Mononuclear cell (primary cell): Measurements from ENCODE around the gene RAP1GAP. TPM values are rescaled to one million over a fixed set of nuclear protein-coding genes. Genes with fewer than 3 reads are reported as not detected.

Experiments used
- H3K27me3 ChIP-seq: 2 replicates; pipeline ENCODE4 v1.6.0; 2011; ENCODE audit warnings: low read length, control low read depth; ENCODE audit not compliant: insufficient read depth
- H3K4me1 ChIP-seq: 2 replicates; pipeline ENCODE4 v1.5.1; 2011; ENCODE audit warnings: mild to moderate bottlenecking, low read length, control low read depth; ENCODE audit not compliant: insufficient read depth
- H3K4me3 ChIP-seq: 2 replicates; pipeline ENCODE4 v1.5.1; 2011; ENCODE audit warnings: mild to moderate bottlenecking, low read length, moderate library complexity
- H3K9me3 ChIP-seq: 2 replicates; pipeline ENCODE4 v1.5.1; 2011; ENCODE audit warnings: low read depth, mild to moderate bottlenecking, control low read depth, low read length
- total RNA-seq: library from RNA; depleted of rRNA; stranded (reverse); fragments of >200 nt; gene quantifications from one replicate; pipeline ENCODE4 v1.2.3, GENCODE V29; 2012

The RAP1GAP gene
- 0.10 TPM for total RNA-seq

- Histone ChIP-seq H3K4me1 (peaks cover 27% of the 10 kb centered on the region), H3K4me3 (peak within 1 kb of the TSS; percentile 8), H3K27me3 (peaks cover 33% of the 10 kb centered on the region), H3K9me3 (no peaks in the 10 kb centered on the region)
Observed at GRCh38 chr1:21669258-21670058, at the start of gene RAP1GAP. TSS of gene RAP1GAP (minus strand) at chr1:21669357. CDS start at chr1:21620032, 49,325 bp downstream.

- peaks cover 3% of the 10 kb centered on the region for H3K4me1 ChIP-seq
- no peaks in the 10 kb centered on the region for H3K9me3 ChIP-seq
- H3K4me3 ChIP-seq: no peak overlapping the region
Observed at GRCh38 chr1:21716169-21716568, 47.0 kb upstream of the RAP1GAP start.

GRCh38 chr1:21707891-21708290, 38.7 kb upstream of the RAP1GAP start:
- peaks cover 6% of the 10 kb centered on the region for H3K4me1 ChIP-seq
- H3K4me3 ChIP-seq: no peak overlapping the region
- H3K27me3 ChIP-seq: no peaks in the 10 kb centered on the region
- H3K9me3 ChIP-seq: no peaks in the 10 kb centered on the region

More at GRCh38 chr1:21716169-21716568, 47.0 kb upstream of the RAP1GAP start:
- no peaks in the 10 kb centered on the region for H3K27me3 ChIP-seq

GRCh38 chr1:21707086-21707840, 38.1 kb upstream of the RAP1GAP start:
- Histone ChIP-seq H3K9me3 (no peaks in the 10 kb centered on the region), H3K27me3 (no peaks in the 10 kb centered on the region), H3K4me1 (peaks cover 6% of the 10 kb centered on the region), H3K4me3 (no peak overlapping the region)

GRCh38 chr1:21706151-21706835, 37.1 kb upstream of the RAP1GAP start:
- H3K27me3 ChIP-seq: no peaks in the 10 kb centered on the region
- H3K9me3 ChIP-seq: no peaks in the 10 kb centered on the region
- peaks cover 6% of the 10 kb centered on the region for H3K4me1 ChIP-seq
- H3K4me3 ChIP-seq: no peak overlapping the region

- H3K9me3 ChIP-seq: no peaks in the 10 kb centered on the region
Observed at GRCh38 chr1:21705303-21705980, 36.3 kb upstream of the RAP1GAP start.

GRCh38 chr1:21704145-21704544, 35.0 kb upstream of the RAP1GAP start:
- Histone ChIP-seq H3K9me3 (no peaks in the 10 kb centered on the region), H3K4me1 (peaks cover 6% of the 10 kb centered on the region), H3K27me3 (no peaks in the 10 kb centered on the region), H3K4me3 (no peak overlapping the region)

More at GRCh38 chr1:21705303-21705980, 36.3 kb upstream of the RAP1GAP start:
- Histone ChIP-seq H3K27me3 (no peaks in the 10 kb centered on the region), H3K4me3 (no peak overlapping the region), H3K4me1 (peaks cover 6% of the 10 kb centered on the region)

GRCh38 chr1:21703318-21703963, 34.3 kb upstream of the RAP1GAP start:
- H3K9me3 ChIP-seq: no peaks in the 10 kb centered on the region
- no peaks in the 10 kb centered on the region for H3K27me3 ChIP-seq
- peaks cover 6% of the 10 kb centered on the region for H3K4me1 ChIP-seq
- H3K4me3 ChIP-seq: no peak overlapping the region

- no peak overlapping the region for H3K4me3 ChIP-seq
- no peaks in the 10 kb centered on the region for H3K27me3 ChIP-seq
- no peaks in the 10 kb centered on the region for H3K9me3 ChIP-seq
- H3K4me1 ChIP-seq: peaks cover 6% of the 10 kb centered on the region
Observed at GRCh38 chr1:21702780-21703179, 33.6 kb upstream of the RAP1GAP start.

GRCh38 chr1:21701401-21701800, 32.2 kb upstream of the RAP1GAP start:
- Histone ChIP-seq H3K4me3 (no peak overlapping the region), H3K4me1 (peaks cover 1% of the 10 kb centered on the region), H3K27me3 (no peaks in the 10 kb centered on the region), H3K9me3 (no peaks in the 10 kb centered on the region)

- H3K9me3 ChIP-seq: no peaks in the 10 kb centered on the region
- no peaks in the 10 kb centered on the region for H3K27me3 ChIP-seq
- no peak overlapping the region for H3K4me3 ChIP-seq
- no peaks in the 10 kb centered on the region for H3K4me1 ChIP-seq
Observed at GRCh38 chr1:21700094-21700493, 30.9 kb upstream of the RAP1GAP start.

GRCh38 chr1:21696931-21697330, 27.8 kb upstream of the RAP1GAP start:
- no peaks in the 10 kb centered on the region for H3K4me1 ChIP-seq
- no peaks in the 10 kb centered on the region for H3K27me3 ChIP-seq
- no peaks in the 10 kb centered on the region for H3K9me3 ChIP-seq
- H3K4me3 ChIP-seq: no peak overlapping the region

GRCh38 chr1:21693732-21694131, 24.6 kb upstream of the RAP1GAP start:
- no peaks in the 10 kb centered on the region for H3K9me3 ChIP-seq
- no peaks in the 10 kb centered on the region for H3K27me3 ChIP-seq
- no peaks in the 10 kb centered on the region for H3K4me1 ChIP-seq
- no peak overlapping the region for H3K4me3 ChIP-seq

- no peaks in the 10 kb centered on the region for H3K27me3 ChIP-seq
- no peaks in the 10 kb centered on the region for H3K4me1 ChIP-seq
- H3K9me3 ChIP-seq: no peaks in the 10 kb centered on the region
- H3K4me3 ChIP-seq: no peak overlapping the region
Observed at GRCh38 chr1:21691739-21692138, 22.6 kb upstream of the RAP1GAP start.
